CD4-positive, alpha-beta T cell treated with Interleukin-17A for 1 hour (primary cell): ENCODE data around the gene CAST.

Source experiments
- DNase-seq: peaks from one replicate; pipeline ENCODE4 v3.0.0-alpha.2; 2020

Gene CAST

GRCh38 chr5:96677496-96677895 lies 15.3 kb downstream of the CAST start:
- DNase-seq, result no peak

GRCh38 chr5:96679293-96679692 lies 17.1 kb downstream of the CAST start:
- DNase-seq, result no peak

GRCh38 chr5:96680759-96681470 lies 18.7 kb downstream of the CAST start:
- no peak for DNase-seq

GRCh38 chr5:96683392-96683791 lies 21.2 kb downstream of the CAST start:
- DNase-seq, result no peak

DNA sequence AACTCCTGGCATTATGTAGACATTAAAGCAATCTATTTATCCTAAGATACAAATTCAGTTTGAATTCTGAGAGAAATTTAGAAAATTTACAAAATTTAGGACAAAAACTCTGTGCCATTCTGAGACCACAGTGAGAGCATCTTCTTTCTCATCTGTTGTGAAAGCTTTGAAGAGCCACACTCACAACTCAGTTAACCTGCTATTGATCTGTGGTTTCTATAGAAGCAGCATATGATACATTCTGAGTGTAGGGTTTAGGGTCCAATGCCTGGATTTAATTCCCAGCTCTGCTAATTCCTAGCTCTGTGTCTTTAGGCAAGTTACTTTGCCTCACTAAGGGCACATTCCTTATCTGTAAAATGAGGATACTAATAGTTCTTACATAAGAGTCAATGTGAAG lies 21.6 kb downstream of the CAST start:
- no peak for DNase-seq

GRCh38 chr5:96687080-96687479 lies 24.9 kb downstream of the CAST start:
- DNase-seq, result no peak

DNA sequence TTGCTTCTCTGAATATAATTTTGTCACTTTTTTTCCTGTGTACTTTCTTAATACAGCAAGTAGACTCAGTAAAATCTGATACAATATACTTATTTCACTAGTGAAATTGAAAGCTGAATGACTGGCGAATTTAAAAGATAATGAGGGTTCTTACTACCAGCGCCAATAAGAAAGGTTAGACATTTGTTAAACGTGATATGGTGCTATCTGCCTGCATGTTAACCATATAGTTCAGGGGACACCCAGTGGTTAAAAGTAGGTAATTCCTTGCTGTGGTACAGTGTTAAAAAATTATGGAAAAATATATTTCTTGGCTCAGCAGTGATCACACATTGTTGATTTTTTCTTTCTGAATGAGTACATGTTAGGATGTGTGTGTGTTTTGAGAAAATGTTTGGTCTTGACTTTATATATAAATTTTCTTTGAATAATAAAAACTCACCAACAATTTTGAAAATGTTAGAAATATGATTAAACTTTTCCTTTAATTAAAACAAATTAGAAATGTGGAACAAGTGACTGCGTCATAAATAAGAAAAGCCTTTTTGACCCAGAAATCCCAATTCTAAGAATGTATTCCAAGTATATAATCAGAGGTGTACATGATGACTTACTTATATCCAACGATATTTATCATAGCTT lies 25.8 kb downstream of the CAST start:
- DNase-seq, result peak; percentile 53

DNA sequence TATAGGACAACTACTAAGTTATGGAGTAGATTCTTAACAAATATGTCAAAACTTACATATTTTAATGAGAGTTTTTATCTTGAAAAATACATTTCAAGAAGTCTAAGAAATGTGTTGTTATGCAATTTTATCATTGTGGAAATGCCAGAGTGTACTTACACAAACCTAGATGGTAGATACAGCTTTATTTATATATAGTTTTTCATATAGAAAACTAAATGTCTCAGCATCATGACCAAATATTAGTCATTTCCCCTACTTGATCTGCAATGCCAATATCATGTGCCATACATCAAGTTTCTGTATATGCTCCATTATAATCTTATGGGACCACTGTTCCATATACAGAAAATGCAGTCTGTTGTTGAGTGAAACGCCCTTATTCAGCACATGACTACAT lies 28.7 kb downstream of the CAST start:
- DNase-seq, result no peak

DNA sequence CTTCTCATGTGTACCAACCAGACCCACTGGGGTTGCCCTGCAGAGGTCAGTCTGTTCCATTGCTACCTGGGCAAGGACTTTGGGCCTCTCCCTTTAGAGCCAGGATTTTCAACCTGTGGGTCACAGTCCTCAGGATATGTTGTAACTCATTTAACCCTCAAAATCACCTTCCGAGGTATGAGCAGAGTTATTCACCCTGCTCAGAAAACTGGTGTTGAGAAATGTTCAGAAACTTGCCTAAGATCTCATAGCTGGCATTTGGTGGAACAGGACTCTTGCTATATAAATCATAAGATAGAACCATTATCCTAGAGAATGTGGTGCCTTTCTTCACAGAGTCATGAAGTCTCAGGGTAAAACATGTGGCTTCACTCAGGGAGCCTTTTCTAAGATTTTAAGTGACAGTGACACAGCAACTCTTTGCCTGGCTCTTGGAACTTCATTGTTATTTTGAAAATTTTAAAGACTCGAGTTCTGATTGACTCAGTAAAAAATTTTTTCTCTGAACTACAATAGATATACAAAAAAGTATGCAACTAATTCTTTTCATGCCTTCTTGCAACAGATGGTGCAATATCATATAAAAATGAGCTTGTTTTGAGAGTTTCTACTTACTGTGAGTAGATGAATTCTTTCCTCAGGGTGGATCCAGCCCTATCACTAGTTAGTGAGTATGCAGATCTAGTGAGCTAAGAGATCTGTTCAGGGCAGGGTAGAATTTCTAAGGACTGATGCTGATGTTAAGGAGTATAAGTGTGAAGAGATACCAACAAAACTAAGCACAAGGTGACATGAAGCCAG lies 29.5 kb downstream of the CAST start:
- no peak for DNase-seq

- DNase-seq, result no peak
Observed at GRCh38 chr5:96692441-96692840, 30.3 kb downstream of the CAST start.

DNA sequence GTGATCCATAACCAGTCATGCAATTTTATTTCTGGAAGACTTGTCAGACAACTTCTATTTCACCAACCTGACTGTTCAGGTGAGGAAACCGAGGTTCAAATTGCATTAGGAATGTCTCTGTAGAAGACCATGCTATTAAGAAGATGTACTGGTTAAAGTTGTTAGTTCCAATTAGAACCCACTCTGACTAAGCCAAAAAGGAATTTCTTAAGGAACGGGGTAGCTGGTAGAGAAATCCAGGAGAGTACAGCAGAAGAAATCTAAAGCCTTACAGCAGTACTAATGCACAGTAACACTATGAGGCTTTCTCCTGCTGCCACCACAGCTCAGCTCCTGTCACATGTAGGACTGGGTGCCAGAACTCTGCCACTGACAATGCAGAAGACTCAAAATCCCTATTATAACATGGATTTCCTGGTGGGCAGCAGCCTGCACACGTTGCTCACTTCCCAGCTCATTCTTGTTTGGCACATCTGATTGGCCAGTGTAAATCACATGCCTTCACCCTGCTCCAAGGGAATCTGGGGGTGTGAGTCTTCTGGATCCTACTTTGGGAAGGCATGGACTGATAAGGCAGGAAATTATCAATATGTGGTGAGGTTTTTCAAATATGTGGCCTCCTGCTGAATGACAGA lies 37.1 kb downstream of the CAST start:
- no peak for DNase-seq

GRCh38 chr5:96702503-96703383 lies 40.6 kb downstream of the CAST start:
- peak; percentile 84 for DNase-seq

DNA sequence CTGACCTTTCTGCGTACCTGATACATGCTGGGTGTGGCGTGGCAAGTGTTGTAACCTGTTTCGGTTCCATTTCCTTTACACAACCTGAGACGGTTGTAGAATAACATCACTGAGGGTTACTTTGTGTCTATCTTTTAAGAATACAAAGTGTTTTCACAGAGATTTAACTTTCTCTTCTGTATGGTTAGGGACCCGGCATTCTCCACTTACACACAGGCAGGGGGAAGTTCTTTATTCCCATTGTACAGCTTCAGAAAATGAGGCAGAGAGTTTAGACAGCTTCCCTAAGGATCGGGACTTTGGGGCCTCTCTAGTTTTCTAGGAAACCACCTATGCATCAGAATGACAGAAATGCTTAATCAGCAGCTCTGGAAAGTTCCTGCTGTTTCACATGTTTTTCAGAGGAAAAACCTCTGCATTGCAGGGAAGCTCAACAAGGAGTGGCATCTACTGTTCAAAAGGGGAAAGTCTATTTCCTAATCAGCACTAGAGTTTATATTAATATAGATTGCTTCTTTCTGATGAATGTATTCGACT lies 41.3 kb downstream of the CAST start:
- DNase-seq, result peak; percentile 81

DNA sequence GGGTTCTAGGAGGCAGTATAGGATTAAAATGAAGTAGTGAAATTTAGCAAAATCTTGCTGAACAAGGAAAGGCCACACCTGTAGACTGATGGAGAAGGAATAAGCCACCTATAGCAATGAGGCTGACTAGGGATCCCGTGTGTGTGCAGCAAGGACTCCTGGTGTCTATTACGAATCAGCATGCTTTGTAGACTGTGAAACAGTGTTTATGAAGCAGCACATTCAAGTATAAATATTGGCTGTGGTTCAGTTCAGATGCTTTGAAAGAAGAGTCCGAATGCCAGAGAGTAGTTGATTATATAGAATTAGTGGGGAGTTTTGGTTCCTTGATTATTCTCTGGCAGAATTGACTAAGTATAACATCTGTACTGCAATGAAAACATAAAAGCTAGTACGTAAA lies 41.8 kb downstream of the CAST start:
- DNase-seq, result no peak

- no peak for DNase-seq
Observed at GRCh38 chr5:96706433-96707111, 44.4 kb downstream of the CAST start.

DNA sequence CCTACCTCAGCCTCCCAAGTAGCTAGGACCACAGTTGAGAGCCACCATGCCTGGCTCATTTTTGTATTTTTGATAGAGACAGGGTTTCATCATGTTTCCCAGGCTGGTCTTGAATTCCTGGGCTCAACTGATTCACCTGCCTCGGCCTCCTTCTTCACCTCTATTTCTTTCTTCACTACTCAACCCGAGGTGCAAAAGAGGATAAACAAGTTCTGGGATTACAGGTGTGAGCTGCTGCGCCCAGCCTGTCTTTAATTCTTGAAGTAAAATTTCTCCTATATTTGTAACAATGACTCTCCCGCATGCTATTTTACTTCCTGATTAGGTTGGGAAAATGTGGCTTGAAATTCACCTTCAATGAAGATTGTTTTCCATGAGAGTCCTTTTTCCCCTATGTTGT lies 46.4 kb downstream of the CAST start:
- DNase-seq, result no peak

- no peak for DNase-seq
Observed at GRCh38 chr5:96709152-96709821, 47.1 kb downstream of the CAST start.

- no peak for DNase-seq
Observed at GRCh38 chr5:96712100-96712746, 50.0 kb downstream of the CAST start.

- no peak for DNase-seq
Observed at GRCh38 chr5:96714450-96714849, 52.3 kb downstream of the CAST start.

DNA sequence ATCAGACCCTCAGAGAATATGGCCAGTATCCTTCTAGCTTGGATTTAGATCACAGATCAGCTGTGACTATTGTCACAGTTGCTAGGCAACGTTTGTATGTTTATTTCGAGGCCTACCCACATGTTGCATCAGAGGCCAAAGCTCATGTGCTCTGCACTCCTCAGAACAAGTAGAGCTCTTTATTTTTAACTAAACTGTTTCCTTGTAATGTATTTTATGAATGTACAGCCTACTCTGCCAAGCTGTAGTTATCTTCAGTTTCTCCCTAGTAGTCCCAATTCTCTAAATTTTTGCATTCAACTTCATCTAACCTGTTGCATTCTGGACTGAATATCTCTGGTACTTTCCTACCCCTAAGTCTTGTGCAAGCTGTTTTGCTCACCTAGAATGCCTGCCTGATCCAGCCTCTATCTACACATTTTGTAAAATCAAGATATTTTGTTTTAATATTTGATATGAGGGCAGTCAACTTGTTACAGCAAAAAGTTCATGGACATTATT lies 52.8 kb downstream of the CAST start:
- DNase-seq, result peak; percentile 77
